ENCODE results near the gene IFI6. TPM values are rescaled to one million over a fixed set of nuclear protein-coding genes. Genes with fewer than 3 reads are reported as not detected.
"Not testable (repeated sequence)": the region's sequence is repeated elsewhere in the genome, so short reads cannot be mapped to it uniquely, and the experiment has no call there.

IFI6 gene
- total RNA-seq, 1 donor from 2014 or later: 23.2 TPM

DNA sequence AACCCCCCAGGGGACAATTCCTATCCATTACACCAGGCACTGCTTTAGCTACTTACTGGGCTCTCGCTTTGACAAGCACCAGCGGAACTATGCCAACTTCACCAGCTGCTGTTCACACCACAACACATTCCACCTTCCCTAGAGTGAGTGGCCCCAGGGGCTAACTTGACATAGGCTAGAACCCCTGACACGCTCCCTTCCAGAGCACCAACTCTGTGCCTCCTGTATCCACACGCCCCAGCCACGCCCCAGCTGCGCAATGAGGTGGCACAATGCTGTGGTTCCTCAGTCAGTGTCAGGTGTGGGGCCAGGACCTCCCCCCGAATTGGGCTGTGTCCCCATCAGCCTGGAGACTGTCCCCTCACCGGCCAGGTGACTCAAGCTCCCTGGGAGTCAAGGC is 25.3 kb downstream of the IFI6 start:
- Mint-ChIP-seq H3K36me3 (ENCODE audit: low read depth) (no peaks in the 10 kb centered on the region), H3K27me3 (ENCODE audit: low read depth) (no peaks in the 10 kb centered on the region), H3K9me3 (ENCODE audit: low read depth) (no peaks in the 10 kb centered on the region), H3K4me3 (ENCODE audit: unreplicated experiment) (no peak overlapping the region), H3K27ac (ENCODE audit: unreplicated experiment) (no peak overlapping the region), H3K4me1 (ENCODE audit: low read depth) (peaks cover 10% of the 10 kb centered on the region)
- no peak for DNase-seq (ENCODE audit: low spot score)
- no peak for TF ChIP-seq CTCF (IDR thresholded peaks at IDR 0.05)

DNA sequence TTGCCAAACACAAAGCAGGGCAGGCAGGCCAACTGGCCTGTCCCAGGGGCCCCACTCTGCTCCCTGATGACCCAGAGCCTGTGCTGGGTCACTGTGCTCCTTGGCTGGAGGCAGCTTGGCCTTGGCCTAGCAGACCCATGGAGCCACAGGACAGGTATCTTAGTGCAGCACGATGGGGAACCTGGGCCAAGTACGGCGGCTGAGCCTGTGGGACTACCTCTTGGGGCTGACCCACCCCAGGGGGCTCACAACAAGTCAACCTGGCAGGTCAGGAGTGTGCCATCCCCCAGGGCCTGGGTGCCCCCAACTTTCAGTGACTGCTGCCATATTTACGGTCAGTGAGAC is 26.9 kb downstream of the IFI6 start:
- no peaks in the 10 kb centered on the region for H3K36me3 Mint-ChIP-seq (ENCODE audit: low read depth)
- no peak overlapping the region for H3K4me3 Mint-ChIP-seq (ENCODE audit: unreplicated experiment)
- no peaks in the 10 kb centered on the region for H3K9me3 Mint-ChIP-seq (ENCODE audit: low read depth)
- peaks cover 1% of the 10 kb centered on the region for H3K4me1 Mint-ChIP-seq (ENCODE audit: low read depth)
- no peak overlapping the region for H3K27ac Mint-ChIP-seq (ENCODE audit: unreplicated experiment)
- no peak for TF ChIP-seq CTCF (IDR thresholded peaks at IDR 0.05)
- DNase-seq (ENCODE audit: low spot score): no peak
- H3K27me3 Mint-ChIP-seq (ENCODE audit: low read depth): no peaks in the 10 kb centered on the region

DNA sequence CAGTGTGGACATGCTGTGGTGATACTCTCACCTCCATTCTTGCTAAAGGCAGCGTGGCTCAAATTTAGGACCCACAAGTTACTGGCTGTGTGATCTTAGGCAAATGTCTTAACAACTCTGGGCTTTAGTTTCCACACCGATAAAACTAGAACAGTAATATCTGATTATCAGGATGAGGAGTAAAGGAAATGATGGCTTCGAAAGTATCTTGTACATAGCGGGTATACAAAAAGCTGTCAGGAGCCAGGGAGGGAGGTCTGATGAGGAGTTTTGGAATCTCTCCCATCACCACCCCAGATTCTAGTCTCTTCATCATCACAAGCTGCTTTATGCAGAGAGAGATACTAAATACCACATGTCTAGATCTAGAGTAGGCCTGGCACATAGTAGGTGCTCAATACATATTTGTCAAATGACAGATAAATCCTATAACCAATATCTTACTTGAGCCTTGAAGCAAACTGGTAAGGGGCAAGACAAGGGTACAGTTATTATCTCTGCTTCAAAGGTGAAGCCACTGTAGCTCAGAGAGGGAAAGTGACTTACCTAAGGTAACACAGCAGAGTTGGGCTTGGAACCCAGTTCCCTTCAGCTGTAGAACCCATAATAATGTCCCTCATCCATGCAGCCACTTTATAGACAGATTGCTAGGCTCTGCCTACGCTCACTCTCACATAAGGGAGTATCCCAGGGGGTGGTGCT is 27.5 kb downstream of the IFI6 start:
- Mint-ChIP-seq H3K27me3 (ENCODE audit: low read depth) (no peaks in the 10 kb centered on the region), H3K4me1 (ENCODE audit: low read depth) (no peaks in the 10 kb centered on the region), H3K27ac (ENCODE audit: unreplicated experiment) (no peak overlapping the region), H3K9me3 (ENCODE audit: low read depth) (no peaks in the 10 kb centered on the region), H3K4me3 (ENCODE audit: unreplicated experiment) (no peak overlapping the region), H3K36me3 (ENCODE audit: low read depth) (no peaks in the 10 kb centered on the region)
- no peak for TF ChIP-seq CTCF (IDR thresholded peaks at IDR 0.05)
- no peak for DNase-seq (ENCODE audit: low spot score)

GRCh38 chr1:27643600-27644368 is 28.2 kb downstream of the IFI6 start:
- no peaks in the 10 kb centered on the region for H3K9me3 Mint-ChIP-seq (ENCODE audit: low read depth)
- no peak overlapping the region for H3K4me3 Mint-ChIP-seq (ENCODE audit: unreplicated experiment)
- H3K4me1 Mint-ChIP-seq (ENCODE audit: low read depth): no peaks in the 10 kb centered on the region
- no peaks in the 10 kb centered on the region for H3K36me3 Mint-ChIP-seq (ENCODE audit: low read depth)
- no peaks in the 10 kb centered on the region for H3K27me3 Mint-ChIP-seq (ENCODE audit: low read depth)
- TF ChIP-seq CTCF (IDR thresholded peaks at IDR 0.05): peak; percentile 83
- no peak for DNase-seq (ENCODE audit: low spot score)
- H3K27ac Mint-ChIP-seq (ENCODE audit: unreplicated experiment): no peak overlapping the region

GRCh38 chr1:27640514-27640913 is 31.5 kb downstream of the IFI6 start:
- H3K27me3 Mint-ChIP-seq (ENCODE audit: low read depth); H3K4me3 Mint-ChIP-seq (ENCODE audit: unreplicated experiment); H3K36me3 Mint-ChIP-seq (ENCODE audit: low read depth); DNase-seq (ENCODE audit: low spot score); H3K4me1 Mint-ChIP-seq (ENCODE audit: low read depth); H3K27ac Mint-ChIP-seq (ENCODE audit: unreplicated experiment); H3K9me3 Mint-ChIP-seq (ENCODE audit: low read depth): not testable (repeated sequence)

Data from chondrocyte (in vitro differentiated cells).